ENCODE results near the gene TRPC1. TPM values are rescaled to one million over a fixed set of nuclear protein-coding genes. Genes with fewer than 3 reads are reported as not detected.
"Not testable (repeated sequence)": the region's sequence is repeated elsewhere in the genome, so short reads cannot be mapped to it uniquely, and the experiment has no call there.

The TRPC1 gene
- polyA plus RNA-seq, 1 donor (not counting 4 experiments of a cell fraction or from before 2014, with no cell fraction given), result 9.1 TPM

DNA sequence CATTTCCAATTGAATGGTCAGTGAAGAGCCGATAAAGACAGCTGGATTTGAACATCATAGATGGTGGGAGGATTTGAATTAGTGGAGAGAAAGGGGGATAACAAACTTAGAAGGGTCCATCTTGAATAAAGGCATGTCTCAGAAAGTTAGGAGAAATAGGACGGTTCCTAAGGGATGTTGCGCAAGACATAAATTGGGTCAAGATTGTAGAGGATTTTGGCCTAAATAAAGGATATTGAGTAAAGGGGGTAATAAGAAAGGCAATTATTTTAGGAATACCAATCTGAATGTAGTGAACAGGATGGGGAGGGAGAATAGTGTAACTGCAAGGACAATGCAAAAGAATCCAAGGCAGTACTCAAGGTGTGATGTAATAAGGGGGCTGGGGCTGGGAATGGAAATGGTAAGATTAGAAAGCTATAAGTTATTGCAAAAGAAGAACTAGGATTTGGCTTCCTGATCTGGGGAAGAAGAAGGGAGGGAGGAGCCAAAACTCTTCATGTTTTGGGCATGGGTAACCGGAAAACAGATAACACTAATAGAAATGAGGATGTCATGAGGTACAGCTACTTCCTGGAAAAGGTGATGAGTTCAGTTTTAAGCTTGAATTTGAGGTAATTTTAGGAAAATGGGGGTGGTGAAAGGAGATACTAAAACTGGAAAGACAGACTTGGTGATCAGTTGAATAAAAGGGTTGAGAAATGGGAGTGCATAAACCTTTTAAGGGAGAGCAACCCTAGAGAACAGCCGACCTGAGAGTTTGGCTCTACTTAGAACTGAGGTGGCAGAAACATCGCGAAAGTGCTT is 17.3 kb upstream of the TRPC1 start:
- no peak overlapping the region for H3K4me2 ChIP-seq (ENCODE audit: control insufficient read depth, extremely low read depth, insufficient read depth, low read depth, low read length)
- H3K9me1 ChIP-seq (ENCODE audit: control insufficient read depth, extremely low read depth, insufficient read depth, low read length), result no peaks in the 10 kb centered on the region
- H3K36me3 ChIP-seq (ENCODE audit: control insufficient read depth in 2 of 2, extremely low read depth in 1 of 2, insufficient read depth in 2 of 2, low read length in 2 of 2), result no peaks in the 10 kb centered on the region
- FAIRE-seq (no peak), DNase-seq (ENCODE audit: low read depth, low spot score) (no peak)
- H3K4me1 ChIP-seq (ENCODE audit: control insufficient read depth, extremely low read depth, insufficient read depth, low read length), result no peaks in the 10 kb centered on the region
- no peaks in the 10 kb centered on the region for H4K20me1 ChIP-seq (ENCODE audit: control insufficient read depth, extremely low read depth, insufficient read depth, low read length)
- no peak overlapping the region for H3K4me3 ChIP-seq (ENCODE audit: control insufficient read depth in 2 of 3, extremely low read depth in 1 of 3, insufficient read depth in 2 of 3, low read depth in 1 of 3, low read length in 3 of 3)
- no peak overlapping the region for H2AFZ ChIP-seq (ENCODE audit: control insufficient read depth, low read length)
- H3K9me3 ChIP-seq (ENCODE audit: control insufficient read depth, low read depth, low read length), result no peaks in the 10 kb centered on the region
- H3K79me2 ChIP-seq (ENCODE audit: control insufficient read depth, insufficient read depth, low read length), result no peaks in the 10 kb centered on the region
- no peak overlapping the region for H3K9ac ChIP-seq (ENCODE audit: control insufficient read depth, extremely low read depth, insufficient read depth, low read length)
- no peaks in the 10 kb centered on the region for H3K27me3 ChIP-seq (ENCODE audit: control insufficient read depth, extremely low read depth, insufficient read depth, low read length)
- no peak for TF ChIP-seq EZH2 (IDR thresholded peaks at IDR 0.05; ENCODE audit: low read length)
- no peak for TF ChIP-seq CTCF (optimal IDR thresholded peaks at IDR 0.05 in 1 of 3, IDR thresholded peaks at IDR 0.05 in 1 of 3, conservative IDR thresholded peaks at IDR 0.05 in 1 of 3; ENCODE audit: extremely low read depth in 1 of 3, insufficient read depth in 2 of 3, low read length in 3 of 3)
- dilution Hi-C loops (cut with MboI; ENCODE audit: extremely low pct_ligation_motif_present, low sequenced_read_pairs), result no loop called here
- no peak overlapping the region for H3K27ac ChIP-seq (ENCODE audit: control insufficient read depth, insufficient read depth, low read length)

GRCh38 chr3:142709207-142709606 is 14.6 kb upstream of the TRPC1 start:
- H3K27me3 ChIP-seq (ENCODE audit: control insufficient read depth, extremely low read depth, insufficient read depth, low read length), result no peaks in the 10 kb centered on the region
- H3K4me1 ChIP-seq (ENCODE audit: control insufficient read depth, extremely low read depth, insufficient read depth, low read length), result no peaks in the 10 kb centered on the region
- no peak overlapping the region for H3K27ac ChIP-seq (ENCODE audit: control insufficient read depth, insufficient read depth, low read length)
- no peak overlapping the region for H3K4me3 ChIP-seq (ENCODE audit: control insufficient read depth in 2 of 3, extremely low read depth in 1 of 3, insufficient read depth in 2 of 3, low read depth in 1 of 3, low read length in 3 of 3)
- no peaks in the 10 kb centered on the region for H3K36me3 ChIP-seq (ENCODE audit: control insufficient read depth in 2 of 2, extremely low read depth in 1 of 2, insufficient read depth in 2 of 2, low read length in 2 of 2)
- no peaks in the 10 kb centered on the region for H3K79me2 ChIP-seq (ENCODE audit: control insufficient read depth, insufficient read depth, low read length)
- dilution Hi-C loops (cut with MboI; ENCODE audit: extremely low pct_ligation_motif_present, low sequenced_read_pairs), result no loop called here
- H3K9me3 ChIP-seq (ENCODE audit: control insufficient read depth, low read depth, low read length), result no peaks in the 10 kb centered on the region
- DNase-seq (ENCODE audit: low read depth, low spot score), result no peak
- no peaks in the 10 kb centered on the region for H3K9me1 ChIP-seq (ENCODE audit: control insufficient read depth, extremely low read depth, insufficient read depth, low read length)
- no peaks in the 10 kb centered on the region for H4K20me1 ChIP-seq (ENCODE audit: control insufficient read depth, extremely low read depth, insufficient read depth, low read length)
- H2AFZ ChIP-seq (ENCODE audit: control insufficient read depth, low read length), result no peak overlapping the region
- FAIRE-seq, result no peak
- no peak overlapping the region for H3K4me2 ChIP-seq (ENCODE audit: control insufficient read depth, extremely low read depth, insufficient read depth, low read depth, low read length)
- TF ChIP-seq CTCF (optimal IDR thresholded peaks at IDR 0.05 in 1 of 3, IDR thresholded peaks at IDR 0.05 in 1 of 3, conservative IDR thresholded peaks at IDR 0.05 in 1 of 3; ENCODE audit: extremely low read depth in 1 of 3, insufficient read depth in 2 of 3, low read length in 3 of 3), result no peak
- TF ChIP-seq EZH2 (IDR thresholded peaks at IDR 0.05; ENCODE audit: low read length), result no peak
- H3K9ac ChIP-seq (ENCODE audit: control insufficient read depth, extremely low read depth, insufficient read depth, low read length), result no peak overlapping the region

DNA sequence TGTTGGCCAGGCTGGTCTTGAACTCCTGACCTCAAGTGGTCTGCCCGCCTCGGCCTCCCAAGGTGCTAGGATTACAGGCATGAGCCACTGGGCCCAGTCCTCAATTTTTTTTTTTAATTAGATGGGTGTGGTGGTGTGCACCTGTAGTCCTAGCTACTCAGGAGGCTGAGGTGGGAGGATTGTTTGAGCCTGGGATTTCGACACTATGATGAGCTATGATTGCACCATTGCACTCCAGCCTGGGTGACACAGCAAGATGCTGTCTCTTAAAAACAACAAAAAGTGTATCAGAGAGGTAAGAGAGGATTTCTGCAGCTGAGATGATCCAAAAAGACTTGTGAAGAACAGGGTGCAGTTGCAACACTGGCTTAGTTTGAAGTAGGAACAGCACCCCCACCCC is 9.0 kb upstream of the TRPC1 start:
- FAIRE-seq; H3K9me1 ChIP-seq (ENCODE audit: control insufficient read depth, extremely low read depth, insufficient read depth, low read length); H3K27ac ChIP-seq (ENCODE audit: control insufficient read depth, insufficient read depth, low read length); H3K4me2 ChIP-seq (ENCODE audit: control insufficient read depth, extremely low read depth, insufficient read depth, low read depth, low read length); H4K20me1 ChIP-seq (ENCODE audit: control insufficient read depth, extremely low read depth, insufficient read depth, low read length); H3K36me3 ChIP-seq (ENCODE audit: control insufficient read depth in 2 of 2, extremely low read depth in 1 of 2, insufficient read depth in 2 of 2, low read length in 2 of 2); H3K4me1 ChIP-seq (ENCODE audit: control insufficient read depth, extremely low read depth, insufficient read depth, low read length); H3K9ac ChIP-seq (ENCODE audit: control insufficient read depth, extremely low read depth, insufficient read depth, low read length); H3K9me3 ChIP-seq (ENCODE audit: control insufficient read depth, low read depth, low read length); H3K4me3 ChIP-seq (ENCODE audit: control insufficient read depth in 2 of 3, extremely low read depth in 1 of 3, insufficient read depth in 2 of 3, low read depth in 1 of 3, low read length in 3 of 3); DNase-seq (ENCODE audit: low read depth, low spot score); H3K79me2 ChIP-seq (ENCODE audit: control insufficient read depth, insufficient read depth, low read length); H2AFZ ChIP-seq (ENCODE audit: control insufficient read depth, low read length); H3K27me3 ChIP-seq (ENCODE audit: control insufficient read depth, extremely low read depth, insufficient read depth, low read length); dilution Hi-C loops (cut with MboI; ENCODE audit: extremely low pct_ligation_motif_present, low sequenced_read_pairs): not testable (repeated sequence)

Data from keratinocyte (primary cell).